GM23248 (cell line): Measurements from ENCODE around the gene OR52E1. TPM values are rescaled to one million over a fixed set of nuclear protein-coding genes. Genes with fewer than 3 reads are reported as not detected.
"Not testable (repeated sequence)": the region's sequence is repeated elsewhere in the genome, so short reads cannot be mapped to it uniquely, and the experiment has no call there.

Experiments
- DNase-seq: peaks from one replicate; pipeline ENCODE4 v3.0.0-alpha.2; 2015
- H2AFZ ChIP-seq: fragments of 200-600 bp; sonication (generic); 2 replicates; pipeline ENCODE4 v1.6.1; 2016; ENCODE audit warnings: antibody characterized with exemption
- H3F3A ChIP-seq: fragments of 200-600 bp; sonication (generic); 2 replicates; pipeline ENCODE4 v1.6.1; 2016; ENCODE audit warnings: mild to moderate bottlenecking, antibody characterized with exemption, mixed run types; ENCODE audit not compliant: insufficient read depth
- H3K27ac ChIP-seq: fragments of 200-600 bp; sonication (generic); 2 replicates; pipeline ENCODE4 v1.5.1; 2016; ENCODE audit warnings: mild to moderate bottlenecking
- H3K27me3 ChIP-seq: fragments of 200-600 bp; sonication (generic); replicated peaks from 2 replicates; pipeline ENCODE4 v1.6.1; 2016; ENCODE audit warnings: mild to moderate bottlenecking; ENCODE audit not compliant: insufficient read depth
- H3K36me3 ChIP-seq: fragments of 200-600 bp; sonication (generic); 2 replicates; pipeline ENCODE4 v1.6.1; 2016; ENCODE audit warnings: low read depth, mild to moderate bottlenecking
- H3K4me1 ChIP-seq: fragments of 200-600 bp; sonication (generic); 2 replicates; pipeline ENCODE4 v1.6.1; 2016; ENCODE audit warnings: mild to moderate bottlenecking; ENCODE audit not compliant: insufficient read depth
- H3K4me2 ChIP-seq: fragments of 200-600 bp; sonication (generic); one replicate; pipeline ENCODE4 v1.6.1; 2016; ENCODE audit warnings: mild to moderate bottlenecking; ENCODE audit not compliant: unreplicated experiment
- H3K4me3 ChIP-seq: fragments of 200-600 bp; sonication (generic); 2 replicates; pipeline ENCODE4 v1.5.1; 2016; ENCODE audit warnings: mild to moderate bottlenecking
- H3K79me2 ChIP-seq: fragments of 200-600 bp; sonication (generic); 2 replicates; pipeline ENCODE4 v1.6.1; 2016; ENCODE audit warnings: mild to moderate bottlenecking; ENCODE audit not compliant: insufficient read depth
- H3K9ac ChIP-seq: fragments of 200-600 bp; sonication (generic); 2 replicates; pipeline ENCODE4 v1.6.1; 2016; ENCODE audit warnings: mild to moderate bottlenecking
- H3K9me2 ChIP-seq: fragments of 200-600 bp; sonication (generic); 2 replicates; pipeline ENCODE4 v1.6.1; 2016; ENCODE audit warnings: mixed run types, mild to moderate bottlenecking, moderate library complexity; ENCODE audit not compliant: insufficient read depth
- H3K9me3 ChIP-seq: fragments of 200-600 bp; sonication (generic); one replicate; pipeline ENCODE4 v1.6.1; 2017; ENCODE audit warnings: low read depth
- H4K20me1 ChIP-seq: fragments of 200-600 bp; sonication (generic); 2 replicates; pipeline ENCODE4 v1.6.0; 2016; ENCODE audit not compliant: insufficient read depth
- EZH2 ChIP-seq: fragments of 200-600 bp; sonication (generic); IDR thresholded peaks from 2 replicates; pipeline ENCODE4 v1.6.1; 2018; ENCODE audit warnings: antibody characterized with exemption, mild to moderate bottlenecking; ENCODE audit not compliant: insufficient read depth, poor library complexity, severe bottlenecking
- EZH2phosphoT487 ChIP-seq: fragments of 200-600 bp; sonication (generic); IDR thresholded peaks from 2 replicates; pipeline ENCODE4 v1.6.1; 2018; ENCODE audit warnings: antibody characterized with exemption, moderate library complexity, mild to moderate bottlenecking, low read depth; ENCODE audit not compliant: insufficient read depth
- WGBS, 2 experiments: methylation state at CpG; one replicate each; pipeline ENCODE4 v1.1.6; 2015 to 2017; ENCODE audit warnings: low lambda C conversion rate in 2 of 2, low coverage in 1 of 2; ENCODE audit errors: missing lambda C conversion rate in 2 of 2; 5-methylcytosine and 5-hydroxymethylcytosine counted together
- in situ Hi-C: fragments of 300-500 bp; cut with MboI; formaldehyde crosslinking; loops from 2 replicates; pipeline ENCODE4 v1.15.0; 2020
- polyA plus RNA-seq: library from polyadenylated mRNA; unstranded; fragments of >200 nt; fragmentation: Nextera tagmentation; extraction: Ambion mirVana; gene quantifications from 2 replicates; pipeline ENCODE4 v1.2.1, GENCODE V29; 2016
- total RNA-seq: library from RNA; depleted of rRNA; stranded (reverse); fragments of >200 nt; shearing (Covaris generic); gene quantifications from 2 replicates; pipeline ENCODE4 v1.2.3, GENCODE V29; 2014

OR52E1 gene
- total and polyA plus RNA-seq, 2 experiments from 2014 or later: not detected

DNA sequence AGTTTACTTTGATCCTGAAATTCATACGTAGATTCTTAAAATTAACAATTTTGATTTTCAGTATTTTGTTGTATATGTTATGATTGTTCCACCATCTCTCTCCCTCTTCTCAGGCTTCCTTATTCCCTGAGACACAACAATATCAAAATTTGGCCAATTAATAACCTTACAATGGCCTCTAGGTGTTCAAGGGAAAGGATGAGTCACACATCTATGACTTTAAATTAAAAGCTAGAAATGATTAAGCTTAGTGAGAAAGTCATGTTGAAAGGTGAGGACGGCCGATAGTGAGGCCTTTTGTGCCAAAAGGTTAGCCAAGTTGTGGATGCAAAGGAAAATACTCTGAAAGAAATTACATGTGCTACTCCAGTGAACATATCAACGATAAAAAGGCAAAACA, 28.5 kb upstream of the OR52E1 start:
- no peak for TF ChIP-seq EZH2
- no peak for TF ChIP-seq EZH2phosphoT487
- no peaks in the 10 kb centered on the region for H3K36me3 ChIP-seq
- H4K20me1 ChIP-seq: no peaks in the 10 kb centered on the region
- no peaks in the 10 kb centered on the region for H3K27me3 ChIP-seq
- H3K4me1 ChIP-seq: no peaks in the 10 kb centered on the region
- no peaks in the 10 kb centered on the region for H3K79me2 ChIP-seq
- no peaks in the 10 kb centered on the region for H3F3A ChIP-seq
- no peak for DNase-seq
- in situ Hi-C loops: no loop called here
- no peaks in the 10 kb centered on the region for H3K9me2 ChIP-seq
- no peak overlapping the region for H2AFZ ChIP-seq
- no peak overlapping the region for H3K4me3 ChIP-seq
- H3K9ac ChIP-seq: no peak overlapping the region
- 14% methylated on average over 4 of the region's 4 CpGs for WGBS, 2 experiments
- no peak overlapping the region for H3K27ac ChIP-seq
- no peak overlapping the region for H3K4me2 ChIP-seq
- no peaks in the 10 kb centered on the region for H3K9me3 ChIP-seq

DNA sequence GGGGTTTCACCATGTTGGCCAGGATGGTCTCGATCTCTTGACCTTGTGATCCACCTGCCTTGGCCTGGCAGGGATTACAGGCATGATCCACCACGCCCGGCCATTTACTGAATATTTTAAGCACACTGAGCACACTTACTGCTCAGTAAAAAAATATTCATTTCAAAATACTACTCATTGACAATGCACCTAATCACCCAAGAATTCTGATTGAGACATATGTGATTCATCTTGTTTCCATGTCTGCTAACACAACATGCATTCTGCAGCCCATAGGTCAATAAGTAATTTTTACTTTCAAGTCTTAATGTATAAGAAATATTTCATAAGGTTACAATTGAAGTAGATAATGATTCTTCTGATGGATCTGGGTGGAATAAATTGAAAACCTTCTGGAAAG, 27.3 kb upstream of the OR52E1 start:
- in situ Hi-C loops: no loop called here

DNA sequence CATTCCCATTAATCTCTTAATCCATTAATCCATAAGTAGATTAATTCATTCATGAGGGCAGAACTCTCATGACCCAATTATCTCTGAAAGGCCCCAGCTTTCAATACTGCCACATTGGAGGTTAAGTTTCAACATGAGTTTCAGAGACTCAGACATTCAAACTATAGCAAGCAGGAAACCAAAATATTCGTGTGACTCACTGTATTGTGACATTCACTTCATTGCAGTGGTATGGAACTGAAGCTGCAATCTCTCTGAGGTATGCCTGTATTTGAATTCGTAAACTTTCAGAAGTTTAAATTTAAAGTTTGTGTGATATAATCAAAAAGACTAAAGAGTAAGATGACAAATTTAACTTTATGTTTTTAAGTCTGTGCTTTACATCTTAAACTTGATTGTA, 26.0 kb upstream of the OR52E1 start:
- 33 to 35% methylated on average over 2 of the region's 2 CpGs for WGBS, 2 experiments
- H3K36me3 ChIP-seq: no peaks in the 10 kb centered on the region
- peak; percentile 48 for DNase-seq
- no peaks in the 10 kb centered on the region for H3K9me3 ChIP-seq
- no peaks in the 10 kb centered on the region for H3K9me2 ChIP-seq
- no peaks in the 10 kb centered on the region for H3K79me2 ChIP-seq
- H3K4me3 ChIP-seq: no peak overlapping the region
- H3K27me3 ChIP-seq: no peaks in the 10 kb centered on the region
- H3K27ac ChIP-seq: no peak overlapping the region
- H3K4me2 ChIP-seq: no peak overlapping the region
- no peak overlapping the region for H2AFZ ChIP-seq
- in situ Hi-C loops: no loop called here
- no peak for TF ChIP-seq EZH2
- H3K4me1 ChIP-seq: no peaks in the 10 kb centered on the region
- no peak overlapping the region for H3K9ac ChIP-seq
- no peaks in the 10 kb centered on the region for H4K20me1 ChIP-seq
- H3F3A ChIP-seq: no peaks in the 10 kb centered on the region

More for the DNA sequence above, 27.3 kb upstream of the OR52E1 start:
- WGBS, 2 experiments: 20 to 24% methylated on average over 3 of the region's 3 CpGs
- Histone ChIP-seq H4K20me1 (no peaks in the 10 kb centered on the region), H3K4me2 (no peak overlapping the region), H3K9me2 (no peaks in the 10 kb centered on the region), H3K9ac (no peak overlapping the region), H3K4me3 (no peak overlapping the region), H3K27me3 (no peaks in the 10 kb centered on the region), H3K4me1 (no peaks in the 10 kb centered on the region), H3K9me3 (no peaks in the 10 kb centered on the region), H3K27ac (no peak overlapping the region), H3K79me2 (no peaks in the 10 kb centered on the region), H2AFZ (no peak overlapping the region), H3K36me3 (no peaks in the 10 kb centered on the region), H3F3A (no peaks in the 10 kb centered on the region)
- no peak for TF ChIP-seq EZH2
- no peak for TF ChIP-seq EZH2phosphoT487
- peak; percentile 13 for DNase-seq

- H3K4me1 ChIP-seq: no peaks in the 10 kb centered on the region
- no peak within 1 kb of the TSS for H3K4me3 ChIP-seq
- in situ Hi-C loops: no loop called here
- no peaks in the 10 kb centered on the region for H3K36me3 ChIP-seq
- H3F3A ChIP-seq: no peaks in the 10 kb centered on the region
- no peak within 1 kb of the TSS for H3K4me2 ChIP-seq
- H3K9me3 ChIP-seq: no peaks in the 10 kb centered on the region
- H3K27me3 ChIP-seq: no peaks in the 10 kb centered on the region
- H3K27ac ChIP-seq: no peak within 1 kb of the TSS
- no peaks in the 10 kb centered on the region for H3K79me2 ChIP-seq
- no peak within 1 kb of the TSS for H2AFZ ChIP-seq
- TF ChIP-seq EZH2phosphoT487 (no peak), EZH2 (no peak)
- H3K9me2 ChIP-seq: no peaks in the 10 kb centered on the region
- no peak for DNase-seq
- no peak within 1 kb of the TSS for H3K9ac ChIP-seq
- no peaks in the 10 kb centered on the region for H4K20me1 ChIP-seq
- WGBS, 2 experiments: 17 to 18% methylated on average over 1 of the region's 1 CpG
Measured at GRCh38 chr11:5046226-5046625, 23.1 kb upstream of the OR52E1 start, which contains the start of gene OR52J3. Gene OR52J3 (plus strand): TSS chr11:5046526. CDS start chr11:5046526, 0 bp downstream.

DNA sequence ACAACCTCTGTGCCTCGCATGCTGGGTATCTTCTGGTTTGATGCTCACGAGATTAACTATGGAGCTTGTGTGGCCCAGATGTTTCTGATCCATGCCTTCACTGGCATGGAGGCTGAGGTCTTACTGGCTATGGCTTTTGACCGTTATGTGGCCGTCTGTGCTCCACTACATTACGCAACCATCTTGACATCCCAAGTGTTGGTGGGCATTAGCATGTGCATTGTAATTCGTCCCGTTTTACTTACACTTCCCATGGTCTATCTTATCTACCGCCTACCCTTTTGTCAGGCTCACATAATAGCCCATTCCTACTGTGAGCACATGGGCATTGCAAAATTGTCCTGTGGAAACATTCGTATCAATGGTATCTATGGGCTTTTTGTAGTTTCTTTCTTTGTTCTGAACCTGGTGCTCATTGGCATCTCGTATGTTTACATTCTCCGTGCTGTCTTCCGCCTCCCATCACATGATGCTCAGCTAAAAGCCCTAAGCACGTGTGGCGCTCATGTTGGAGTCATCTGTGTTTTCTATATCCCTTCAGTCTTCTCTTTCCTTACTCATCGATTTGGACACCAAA, 22.5 kb upstream of the OR52E1 start:
- H3K27me3 ChIP-seq: no peaks in the 10 kb centered on the region
- no peak for DNase-seq
- H3K27ac ChIP-seq: no peak overlapping the region
- H4K20me1 ChIP-seq: no peaks in the 10 kb centered on the region
- no peak overlapping the region for H3K9ac ChIP-seq
- no peak overlapping the region for H2AFZ ChIP-seq
- in situ Hi-C loops: no loop called here
- H3K4me3 ChIP-seq: no peak overlapping the region
- H3K9me2 ChIP-seq: no peaks in the 10 kb centered on the region
- H3K36me3 ChIP-seq: no peaks in the 10 kb centered on the region
- no peaks in the 10 kb centered on the region for H3F3A ChIP-seq
- TF ChIP-seq EZH2phosphoT487: no peak
- no peak for TF ChIP-seq EZH2
- H3K4me2 ChIP-seq: no peak overlapping the region
- H3K79me2 ChIP-seq: no peaks in the 10 kb centered on the region
- 32 to 42% methylated on average over 15 of the region's 15 CpGs for WGBS, 2 experiments
- no peaks in the 10 kb centered on the region for H3K9me3 ChIP-seq
- no peaks in the 10 kb centered on the region for H3K4me1 ChIP-seq

GRCh38 chr11:5058679-5059078, 10.7 kb upstream of the OR52E1 start:
- H3K79me2 ChIP-seq, H3K9ac ChIP-seq, in situ Hi-C loops, H3K4me1 ChIP-seq, H4K20me1 ChIP-seq, H2AFZ ChIP-seq, H3K4me3 ChIP-seq, H3F3A ChIP-seq, H3K27ac ChIP-seq, H3K36me3 ChIP-seq, H3K9me3 ChIP-seq, H3K9me2 ChIP-seq, DNase-seq, H3K4me2 ChIP-seq, H3K27me3 ChIP-seq: not testable (repeated sequence)
- 1% methylated on average over 5 of the region's 5 CpGs for WGBS, 2 experiments
